B cell (primary cell): Measurements from ENCODE around the gene NPR3.

Experiments
- EZH2 ChIP-seq: IDR thresholded peaks from 2 replicates; pipeline ENCODE4 v1.6.1; 2012; ENCODE audit warnings: borderline replicate concordance, low read depth, mild to moderate bottlenecking, moderate library complexity, low read length; ENCODE audit not compliant: insufficient read depth, poor library complexity, severe bottlenecking
- TF ChIP-seq, protein P1 (sequence below): fragments of 200-600 bp; IDR thresholded peaks from one replicate; pipeline ENCODE4 v1.8.0; 2022; ENCODE audit warnings: antibody characterized with exemption, mild to moderate bottlenecking

DNA sequence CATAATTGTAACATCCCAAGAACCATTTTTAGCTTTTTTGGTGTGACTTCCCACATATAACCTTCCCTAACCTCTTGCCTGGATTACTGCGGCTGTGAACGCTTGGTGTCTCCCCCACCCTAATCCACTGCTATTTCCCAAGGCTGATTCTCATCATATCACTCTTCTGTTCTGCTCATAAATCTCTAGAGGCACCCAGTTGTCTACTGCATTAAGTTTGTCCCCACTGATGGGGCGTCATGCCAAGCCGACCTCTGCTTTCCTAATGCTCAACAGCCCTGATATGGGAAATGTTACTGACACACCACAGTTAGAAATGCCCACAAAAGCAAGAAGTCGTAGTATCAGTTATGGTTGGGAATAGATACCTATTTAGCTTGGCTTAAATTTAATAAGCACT is 24.4 kb downstream of the NPR3 start:
- TF ChIP-seq, protein P1, sequence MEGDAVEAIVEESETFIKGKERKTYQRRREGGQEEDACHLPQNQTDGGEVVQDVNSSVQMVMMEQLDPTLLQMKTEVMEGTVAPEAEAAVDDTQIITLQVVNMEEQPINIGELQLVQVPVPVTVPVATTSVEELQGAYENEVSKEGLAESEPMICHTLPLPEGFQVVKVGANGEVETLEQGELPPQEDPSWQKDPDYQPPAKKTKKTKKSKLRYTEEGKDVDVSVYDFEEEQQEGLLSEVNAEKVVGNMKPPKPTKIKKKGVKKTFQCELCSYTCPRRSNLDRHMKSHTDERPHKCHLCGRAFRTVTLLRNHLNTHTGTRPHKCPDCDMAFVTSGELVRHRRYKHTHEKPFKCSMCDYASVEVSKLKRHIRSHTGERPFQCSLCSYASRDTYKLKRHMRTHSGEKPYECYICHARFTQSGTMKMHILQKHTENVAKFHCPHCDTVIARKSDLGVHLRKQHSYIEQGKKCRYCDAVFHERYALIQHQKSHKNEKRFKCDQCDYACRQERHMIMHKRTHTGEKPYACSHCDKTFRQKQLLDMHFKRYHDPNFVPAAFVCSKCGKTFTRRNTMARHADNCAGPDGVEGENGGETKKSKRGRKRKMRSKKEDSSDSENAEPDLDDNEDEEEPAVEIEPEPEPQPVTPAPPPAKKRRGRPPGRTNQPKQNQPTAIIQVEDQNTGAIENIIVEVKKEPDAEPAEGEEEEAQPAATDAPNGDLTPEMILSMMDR = no peak
- TF ChIP-seq EZH2 = no peak
